ENCODE data around the gene SRPX2.

DNA sequence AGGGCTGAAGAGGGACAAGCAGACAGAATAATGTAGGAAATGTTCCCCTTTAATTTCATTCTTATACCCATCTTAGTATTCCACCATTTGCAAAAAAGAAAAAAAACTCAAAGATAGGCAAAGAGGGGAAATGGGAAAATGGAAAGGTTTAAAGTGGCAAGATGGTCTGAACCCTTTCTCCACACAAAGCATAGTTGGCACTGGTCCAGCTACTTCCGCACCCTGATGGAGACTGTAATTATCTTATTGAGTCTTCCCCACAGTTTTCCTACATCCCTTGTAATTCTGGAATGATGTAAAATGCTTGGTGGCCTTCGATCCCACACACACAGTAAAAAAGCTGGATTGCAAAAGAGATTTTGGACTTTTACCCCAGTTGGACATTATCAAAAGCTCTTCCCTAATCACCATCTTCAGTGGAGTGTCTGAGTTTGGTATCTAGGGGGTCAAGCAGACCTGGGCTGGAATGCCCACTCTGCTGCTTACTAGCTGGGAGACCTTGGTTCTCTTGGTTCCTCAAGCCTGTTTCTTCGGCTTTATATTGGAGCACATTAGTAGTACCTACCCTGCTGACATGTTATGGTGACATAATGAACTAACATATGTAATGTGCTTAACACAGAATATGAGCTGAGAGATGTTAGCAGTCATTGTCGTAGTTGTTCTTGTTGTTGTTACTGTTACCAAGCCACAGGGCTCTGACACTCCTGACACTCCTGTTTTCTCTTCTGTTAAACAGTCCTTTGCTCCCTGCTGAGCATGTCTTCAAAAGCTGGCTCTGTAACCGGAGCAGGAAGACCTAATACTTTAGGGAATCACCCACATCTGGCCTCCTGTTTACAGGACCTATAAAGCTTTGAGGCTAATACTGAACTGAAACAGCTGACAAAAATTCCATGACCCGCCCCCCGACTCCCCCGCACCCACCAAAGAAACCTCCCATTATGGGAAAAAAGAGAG lies 4.7 kb downstream of the SRPX2 start:
- TF ChIP-seq CTCF (conservative IDR thresholded peaks at IDR 0.05; ENCODE audit: low read length) (no peak), EZH2phosphoT487 (IDR thresholded peaks at IDR 0.05; ENCODE audit: borderline replicate concordance, low read depth, low read length) (no peak)
